HepG2 (cell line): ENCODE data around the gene TUBGCP6. TPM values are rescaled to one million over a fixed set of nuclear protein-coding genes. Genes with fewer than 3 reads are reported as not detected.
A peak's percentile ranks its signal among the peaks of the same experiment; 100 is the strongest.

Experiments
- AGO2 ChIP-seq: fragments of 200-400 bp; formaldehyde crosslinking; optimal IDR thresholded peaks from 2 replicates; pipeline ENCODE3; 2017; ENCODE audit warnings: mild to moderate bottlenecking, low read depth, low read length, moderate library complexity
- CHCHD3 ChIP-seq: sonication (generic); formaldehyde crosslinking; IDR thresholded peaks from 2 replicates; pipeline ENCODE4 v1.8.0; 2022; ENCODE audit warnings: mild to moderate bottlenecking, missing genetic modification reagents, moderate library complexity
- HDAC1 ChIP-seq: sonication (generic); formaldehyde crosslinking; IDR thresholded peaks from 2 replicates; pipeline ENCODE4 v1.5.1; 2020; ENCODE audit warnings: mild to moderate bottlenecking, missing genetic modification reagents
- HDAC2 ChIP-seq: sonication (generic); formaldehyde crosslinking; IDR thresholded peaks from 2 replicates; pipeline ENCODE4 v1.4.0; 2020; ENCODE audit warnings: missing genetic modification reagents
- HNRNPLL ChIP-seq: fragments of 200-400 bp; formaldehyde crosslinking; IDR thresholded peaks from 2 replicates; pipeline ENCODE4 v1.6.1; 2017; ENCODE audit warnings: mild to moderate bottlenecking, low read depth, low read length; ENCODE audit not compliant: poor library complexity, severe bottlenecking
- JUND ChIP-seq: sonication (generic); formaldehyde crosslinking; IDR thresholded peaks from 2 replicates; pipeline ENCODE4 v1.8.0; 2022; ENCODE audit warnings: mild to moderate bottlenecking, missing genetic modification reagents
- KLF12 ChIP-seq: sonication (generic); formaldehyde crosslinking; IDR thresholded peaks from 2 replicates; pipeline ENCODE4 v1.4.0; 2020; ENCODE audit warnings: missing genetic modification reagents, borderline replicate concordance
- KLF16 ChIP-seq, 2 experiments: sonication (generic) in 1 of 2; formaldehyde crosslinking in 1 of 2; IDR thresholded peaks; 2 replicates each; pipeline versions ENCODE4 v1.6.1 to v1.8.0; 2016 to 2023; ENCODE audit warnings: missing genetic modification reagents in 2 of 2, missing compliant biosample characterization in 1 of 2
- MED8 ChIP-seq: sonication (generic); formaldehyde crosslinking; IDR thresholded peaks from 2 replicates; pipeline ENCODE4 v1.8.1; 2023; ENCODE audit warnings: mild to moderate bottlenecking, missing genetic modification reagents; ENCODE audit not compliant: insufficient replicate concordance
- NR2F1 ChIP-seq, 2 experiments: fragments of 450-650 bp in 1 of 2; formaldehyde crosslinking in 1 of 2; IDR thresholded peaks; 2 replicates each; pipeline versions ENCODE4 v1.5.0 to v1.6.1; 2016 to 2020; ENCODE audit warnings: mild to moderate bottlenecking in 1 of 2, missing compliant biosample characterization in 1 of 2, missing genetic modification reagents in 1 of 2, moderate library complexity in 1 of 2
- REL ChIP-seq: sonication (generic); formaldehyde crosslinking; conservative IDR thresholded peaks from 2 replicates; pipeline ENCODE4 v1.8.0; 2022; ENCODE audit warnings: mild to moderate bottlenecking, missing genetic modification reagents, moderate library complexity
- SAP130 ChIP-seq: IDR thresholded peaks from 2 replicates; pipeline ENCODE4 v1.6.1; 2016; ENCODE audit warnings: low read depth
- SNRNP70 ChIP-seq: fragments of 200-400 bp; formaldehyde crosslinking; IDR thresholded peaks from 2 replicates; pipeline ENCODE4 v1.6.1; 2017; ENCODE audit warnings: mild to moderate bottlenecking, low read depth, low read length, moderate library complexity
- SOX13 ChIP-seq, 3 experiments: fragments of 450-650 bp in 1 of 3; sonication (generic) in 1 of 3; formaldehyde crosslinking in 1 of 3; IDR thresholded peaks in 2 of 3; conservative IDR thresholded peaks in 1 of 3; 2 replicates each; pipeline versions ENCODE4 v1.5.0 to v1.6.1; 2016 to 2020; ENCODE audit warnings: antibody characterized with exemption in 1 of 3, mild to moderate bottlenecking in 1 of 3, missing compliant biosample characterization in 1 of 3, missing genetic modification reagents in 1 of 3, moderate library complexity in 1 of 3
- TCF7L2 ChIP-seq: IDR thresholded peaks from 2 replicates; pipeline ENCODE4 v1.6.1; 2011; ENCODE audit warnings: mild to moderate bottlenecking, low read depth, low read length, moderate library complexity
- ZFP1 ChIP-seq: IDR thresholded peaks from 2 replicates; pipeline ENCODE4 v1.6.1; 2016
- ZNF24 ChIP-seq: fragments of 450-650 bp; IDR thresholded peaks from 2 replicates; pipeline ENCODE4 v1.6.1; 2017; ENCODE audit warnings: antibody characterized with exemption, mild to moderate bottlenecking
- ZNF317 ChIP-seq: sonication (generic); formaldehyde crosslinking; IDR thresholded peaks from 2 replicates; pipeline ENCODE4 v1.5.0; 2020; ENCODE audit warnings: mild to moderate bottlenecking, missing genetic modification reagents
- ZNF577 ChIP-seq: sonication (generic); formaldehyde crosslinking; IDR thresholded peaks from 2 replicates; pipeline ENCODE4 v1.4.0; 2020; ENCODE audit warnings: mild to moderate bottlenecking, low read depth, missing genetic modification reagents, borderline replicate concordance
- ZSCAN12 ChIP-seq: sonication (generic); formaldehyde crosslinking; IDR thresholded peaks from 2 replicates; pipeline ENCODE4 v1.9.0; 2021; ENCODE audit warnings: mild to moderate bottlenecking, missing genetic modification reagents
- polyA plus RNA-seq, 8 experiments: library from polyadenylated mRNA; depleted of rRNA in 3 of 8; stranded (reverse) in 7 of 8; unstranded in 1 of 8; fragments of >200 nt; fragmentation: Illumina TruSeq in 4 of 8; extraction: Trizol in 4 of 8; gene quantifications; 2 replicates each; pipeline versions ENCODE4 v1.2.1 to v1.2.3, GENCODE V29; 2011 to 2016; ENCODE audit warnings: low read depth in 4 of 8, missing spikeins in 1 of 8, mixed read lengths in 1 of 8; ENCODE audit not compliant: insufficient read depth in 1 of 8
- total RNA-seq, 5 experiments: library from RNA; depleted of rRNA; stranded (reverse); fragments of >200 nt; fragmentation: Illumina TruSeq; extraction: Trizol; gene quantifications; 2 replicates each; pipeline ENCODE4 v1.2.3, GENCODE V29; 2016; ENCODE audit warnings: low read depth in 1 of 5
- TF ChIP-seq, protein P1 (sequence below): sonication (generic); formaldehyde crosslinking; IDR thresholded peaks from 2 replicates; pipeline ENCODE4 v1.4.0; 2020; ENCODE audit warnings: missing genetic modification reagents
- TF ChIP-seq, protein P2 (sequence below): sonication (generic); formaldehyde crosslinking; IDR thresholded peaks from 2 replicates; pipeline ENCODE4 v1.4.0; 2020; ENCODE audit warnings: missing genetic modification reagents
- TF ChIP-seq, protein P3 (sequence below): sonication (generic); formaldehyde crosslinking; IDR thresholded peaks from 2 replicates; pipeline ENCODE4 v1.5.0; 2020; ENCODE audit warnings: missing genetic modification reagents
- TF ChIP-seq, protein P4 (sequence below): IDR thresholded peaks from 2 replicates; pipeline ENCODE4 v1.6.1; 2016; ENCODE audit warnings: low read depth

Gene TUBGCP6
- total and polyA plus RNA-seq, 2 of the 13 experiments (the other 11 are each of a cell fraction or from before 2014, with no cell fraction given), result 14.6 to 15.7 TPM

DNA sequence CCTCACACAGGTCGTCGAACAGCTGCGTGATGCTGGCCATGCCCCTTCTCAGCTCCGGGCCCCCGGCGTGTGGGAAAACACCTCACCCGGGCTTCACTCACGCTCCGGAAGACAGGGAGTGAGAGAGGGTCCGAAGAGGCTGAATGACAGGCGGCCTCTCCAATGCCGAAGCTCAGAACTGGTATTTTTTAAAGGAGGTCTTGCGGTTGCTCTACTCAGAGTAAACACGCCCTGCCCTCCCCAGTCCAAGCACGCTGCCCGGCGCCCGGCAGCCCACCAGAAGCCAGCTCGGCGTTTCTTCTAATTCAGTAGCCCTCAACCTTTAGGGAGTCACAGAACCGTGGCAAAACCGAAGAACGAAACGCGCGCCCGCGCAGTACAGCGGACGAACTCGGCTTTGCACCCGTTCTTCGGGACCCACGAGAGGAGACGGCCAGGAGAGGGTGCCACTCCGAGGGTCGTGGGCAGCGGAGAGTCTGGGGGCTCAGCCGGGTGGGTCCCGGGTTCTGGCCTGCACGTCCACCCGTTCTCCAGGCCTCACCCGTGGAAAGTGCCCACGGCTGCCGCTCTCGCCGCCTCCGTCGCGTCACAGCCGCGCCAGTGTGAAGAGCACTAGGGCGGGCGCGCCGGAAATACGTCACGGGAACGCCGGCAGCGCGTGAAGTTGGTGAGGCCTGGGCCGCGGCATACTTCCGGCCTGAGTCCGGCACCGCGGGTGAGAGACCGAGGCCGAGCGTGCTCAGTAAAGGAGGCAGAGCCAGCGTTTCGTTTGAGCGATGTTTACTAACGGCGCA, at the start of gene TUBGCP6 (continued):
- TF ChIP-seq, protein P1, sequence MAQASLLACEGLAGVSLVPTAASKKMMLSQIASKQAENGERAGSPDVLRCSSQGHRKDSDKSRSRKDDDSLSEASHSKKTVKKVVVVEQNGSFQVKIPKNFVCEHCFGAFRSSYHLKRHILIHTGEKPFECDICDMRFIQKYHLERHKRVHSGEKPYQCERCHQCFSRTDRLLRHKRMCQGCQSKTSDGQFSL (CRISPR knock-in tag), result 0 out of 2 replicates have a peak, but pooled peaks have one; percentile 46
- peak; percentile 96 for TF ChIP-seq SAP130
- no peak for TF ChIP-seq TCF7L2
- TF ChIP-seq, protein P2, sequence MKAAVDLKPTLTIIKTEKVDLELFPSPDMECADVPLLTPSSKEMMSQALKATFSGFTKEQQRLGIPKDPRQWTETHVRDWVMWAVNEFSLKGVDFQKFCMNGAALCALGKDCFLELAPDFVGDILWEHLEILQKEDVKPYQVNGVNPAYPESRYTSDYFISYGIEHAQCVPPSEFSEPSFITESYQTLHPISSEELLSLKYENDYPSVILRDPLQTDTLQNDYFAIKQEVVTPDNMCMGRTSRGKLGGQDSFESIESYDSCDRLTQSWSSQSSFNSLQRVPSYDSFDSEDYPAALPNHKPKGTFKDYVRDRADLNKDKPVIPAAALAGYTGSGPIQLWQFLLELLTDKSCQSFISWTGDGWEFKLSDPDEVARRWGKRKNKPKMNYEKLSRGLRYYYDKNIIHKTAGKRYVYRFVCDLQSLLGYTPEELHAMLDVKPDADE, result peak; percentile 64; the same call in 1 of the 2 replicates
- TF ChIP-seq AGO2, result peak; percentile 95
- peak; percentile 95 for TF ChIP-seq KLF12 (CRISPR knock-in tag)
- TF ChIP-seq CHCHD3, result peak; percentile 62; the same call in 1 of the 2 replicates
- TF ChIP-seq REL (CRISPR knock-in tag), result no peak
- no peak for TF ChIP-seq JUND (CRISPR knock-in tag)
- TF ChIP-seq NR2F1 (CRISPR knock-in tag; IDR thresholded peaks at IDR 0.05), result peak in 1 of 2 experiments; percentile 48; a peak in 1 of 4 replicates
- peak; percentile 90 for TF ChIP-seq HDAC2 (CRISPR knock-in tag)
- TF ChIP-seq KLF16 (CRISPR knock-in tag; IDR thresholded peaks at IDR 0.05), result peak in 1 of 2 experiments; percentile 95; a peak in 2 of 4 replicates
- TF ChIP-seq HNRNPLL, result peak; percentile 55
- no peak for TF ChIP-seq ZNF24
- TF ChIP-seq, protein P3, sequence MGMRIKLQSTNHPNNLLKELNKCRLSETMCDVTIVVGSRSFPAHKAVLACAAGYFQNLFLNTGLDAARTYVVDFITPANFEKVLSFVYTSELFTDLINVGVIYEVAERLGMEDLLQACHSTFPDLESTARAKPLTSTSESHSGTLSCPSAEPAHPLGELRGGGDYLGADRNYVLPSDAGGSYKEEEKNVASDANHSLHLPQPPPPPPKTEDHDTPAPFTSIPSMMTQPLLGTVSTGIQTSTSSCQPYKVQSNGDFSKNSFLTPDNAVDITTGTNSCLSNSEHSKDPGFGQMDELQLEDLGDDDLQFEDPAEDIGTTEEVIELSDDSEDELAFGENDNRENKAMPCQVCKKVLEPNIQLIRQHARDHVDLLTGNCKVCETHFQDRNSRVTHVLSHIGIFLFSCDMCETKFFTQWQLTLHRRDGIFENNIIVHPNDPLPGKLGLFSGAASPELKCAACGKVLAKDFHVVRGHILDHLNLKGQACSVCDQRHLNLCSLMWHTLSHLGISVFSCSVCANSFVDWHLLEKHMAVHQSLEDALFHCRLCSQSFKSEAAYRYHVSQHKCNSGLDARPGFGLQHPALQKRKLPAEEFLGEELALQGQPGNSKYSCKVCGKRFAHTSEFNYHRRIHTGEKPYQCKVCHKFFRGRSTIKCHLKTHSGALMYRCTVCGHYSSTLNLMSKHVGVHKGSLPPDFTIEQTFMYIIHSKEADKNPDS (CRISPR knock-in tag), result no peak; the same call in 1 of the 2 replicates
- TF ChIP-seq ZFP1 (CRISPR knock-in tag), result 0 out of 2 replicates have a peak, but pooled peaks have one; percentile 53
- TF ChIP-seq SNRNP70, result no peak
- TF ChIP-seq, protein P4, sequence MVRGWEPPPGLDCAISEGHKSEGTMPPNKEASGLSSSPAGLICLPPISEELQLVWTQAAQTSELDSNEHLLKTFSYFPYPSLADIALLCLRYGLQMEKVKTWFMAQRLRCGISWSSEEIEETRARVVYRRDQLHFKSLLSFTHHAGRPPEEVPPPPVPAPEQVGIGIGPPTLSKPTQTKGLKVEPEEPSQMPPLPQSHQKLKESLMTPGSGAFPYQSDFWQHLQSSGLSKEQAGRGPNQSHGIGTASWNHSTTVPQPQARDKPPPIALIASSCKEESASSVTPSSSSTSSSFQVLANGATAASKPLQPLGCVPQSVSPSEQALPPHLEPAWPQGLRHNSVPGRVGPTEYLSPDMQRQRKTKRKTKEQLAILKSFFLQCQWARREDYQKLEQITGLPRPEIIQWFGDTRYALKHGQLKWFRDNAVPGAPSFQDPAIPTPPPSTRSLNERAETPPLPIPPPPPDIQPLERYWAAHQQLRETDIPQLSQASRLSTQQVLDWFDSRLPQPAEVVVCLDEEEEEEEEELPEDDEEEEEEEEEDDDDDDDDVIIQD, result no peak; the same call in 1 of the 2 replicates
- TF ChIP-seq SOX13 (IDR thresholded peaks at IDR 0.05), result no peak
- peak in 1 of 2 experiments; percentile 56; a peak in 2 of 4 replicates for TF ChIP-seq SOX13 (CRISPR knock-in tag; conservative IDR thresholded peaks at IDR 0.05 in 1 of 2, IDR thresholded peaks at IDR 0.05 in 1 of 2)
- TF ChIP-seq ZSCAN12 (CRISPR knock-in tag), result peak; percentile 85; the same call in 1 of the 2 replicates
- TF ChIP-seq HDAC1 (CRISPR knock-in tag), result peak; percentile 99
- TF ChIP-seq ZNF577 (CRISPR knock-in tag), result no peak
- TF ChIP-seq ZNF317 (CRISPR knock-in tag), result peak; percentile 57; the same call in 1 of the 2 replicates
- peak; percentile 57 for TF ChIP-seq MED8 (CRISPR knock-in tag)
